GM21515 (cell line): ENCODE measurements around the gene KCNS1.
A peak's percentile ranks its signal among the peaks of the same experiment; 100 is the strongest.
"Not testable (repeated sequence)": the region's sequence is repeated elsewhere in the genome, so short reads cannot be mapped to it uniquely, and the experiment has no call there.

ENCODE experiments used
- ATAC-seq: cut with Tn5 transposase; IDR thresholded peaks from one replicate; pipeline ENCODE4 v1.9.1; 2021; ENCODE audit not compliant: unreplicated experiment

KCNS1 gene

GRCh38 chr20:45080867-45081624, 19.9 kb downstream of the KCNS1 start:
- ATAC-seq, result no peak

DNA sequence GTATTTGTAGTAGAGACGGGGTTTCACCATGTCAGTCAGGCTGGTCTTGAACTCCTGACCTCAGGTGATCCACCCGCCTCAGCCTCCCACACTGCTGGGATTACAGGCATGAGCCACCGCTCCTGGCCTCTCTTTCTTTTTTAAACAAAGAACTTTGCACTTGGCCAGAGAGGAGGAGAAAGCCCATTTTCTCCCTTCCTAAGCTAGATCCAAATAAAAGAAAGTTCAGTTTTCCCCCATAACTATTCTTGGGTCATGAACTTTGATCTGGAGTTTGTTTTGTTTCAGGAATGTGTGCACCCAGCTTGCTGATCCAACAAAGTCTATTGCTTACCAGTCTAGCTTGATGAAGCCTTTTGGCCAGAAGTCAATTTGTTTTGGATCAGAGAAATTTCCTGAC, 23.4 kb downstream of the KCNS1 start:
- ATAC-seq, result no peak

DNA sequence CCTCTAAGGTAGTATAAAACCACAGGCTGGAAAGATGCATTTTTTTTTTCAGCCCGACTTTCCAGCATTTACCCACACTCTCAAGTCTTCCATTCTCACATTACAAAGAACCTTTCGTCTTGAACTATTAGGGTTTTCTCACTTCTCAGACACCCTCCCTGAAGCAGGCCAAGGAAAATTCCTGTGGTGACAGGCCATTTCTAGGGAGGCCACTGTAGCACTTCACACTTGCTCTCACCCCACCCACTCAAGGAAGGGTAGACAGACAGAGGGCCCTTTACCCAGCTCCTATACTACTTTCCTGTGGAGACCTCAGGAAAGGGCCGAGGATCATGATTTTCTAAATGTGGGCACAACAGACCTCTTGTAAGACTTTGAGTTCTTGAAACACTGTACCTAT, 27.7 kb downstream of the KCNS1 start:
- no peak for ATAC-seq

DNA sequence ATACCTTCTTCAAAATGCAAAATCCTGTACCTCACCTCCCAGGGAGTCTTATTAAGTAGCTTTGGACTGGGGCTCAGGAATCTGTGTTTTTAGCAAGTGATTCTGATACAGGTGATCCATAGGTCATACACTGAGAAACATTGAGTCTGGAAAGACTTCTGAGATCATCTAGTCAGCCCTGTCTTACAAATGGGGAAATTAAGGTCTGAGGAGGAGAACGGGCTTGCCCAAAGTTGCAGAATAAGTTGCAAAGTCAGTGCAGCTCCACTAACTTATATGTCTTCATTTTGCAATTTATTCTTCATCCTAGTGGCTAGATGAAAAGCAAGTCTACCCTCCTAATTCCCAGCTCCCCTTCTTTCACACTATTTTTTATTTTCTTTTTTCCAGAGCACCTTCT, 28.9 kb downstream of the KCNS1 start:
- ATAC-seq, result no peak

GRCh38 chr20:45070932-45071632, 29.8 kb downstream of the KCNS1 start:
- no peak for ATAC-seq

- no peak for ATAC-seq
Observed at GRCh38 chr20:45069261-45069660, 31.7 kb downstream of the KCNS1 start.

DNA sequence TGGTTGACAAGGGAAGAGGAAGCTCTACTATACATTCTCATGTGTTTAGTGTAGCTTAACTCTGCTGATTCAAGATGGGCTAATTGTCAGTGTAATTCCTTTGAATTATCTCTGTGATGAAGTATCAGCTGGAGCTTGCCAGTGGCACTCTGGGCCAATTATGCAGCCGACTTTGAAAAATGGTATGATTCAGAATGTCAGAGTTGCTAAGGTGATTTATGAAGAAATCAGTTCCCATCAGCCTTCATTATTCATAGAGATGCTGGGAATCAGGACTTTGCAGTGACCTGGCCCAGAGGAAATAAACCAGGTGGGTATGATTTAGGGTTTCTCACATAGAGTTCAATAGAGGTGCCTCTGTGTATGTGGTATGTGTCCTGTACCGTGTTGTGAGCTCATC, 33.4 kb downstream of the KCNS1 start:
- ATAC-seq, result no peak

- ATAC-seq, result no peak
Observed at GRCh38 chr20:45067087-45067486, 33.8 kb downstream of the KCNS1 start.

- no peak for ATAC-seq
Observed at GRCh38 chr20:45066372-45066771, 34.6 kb downstream of the KCNS1 start.

DNA sequence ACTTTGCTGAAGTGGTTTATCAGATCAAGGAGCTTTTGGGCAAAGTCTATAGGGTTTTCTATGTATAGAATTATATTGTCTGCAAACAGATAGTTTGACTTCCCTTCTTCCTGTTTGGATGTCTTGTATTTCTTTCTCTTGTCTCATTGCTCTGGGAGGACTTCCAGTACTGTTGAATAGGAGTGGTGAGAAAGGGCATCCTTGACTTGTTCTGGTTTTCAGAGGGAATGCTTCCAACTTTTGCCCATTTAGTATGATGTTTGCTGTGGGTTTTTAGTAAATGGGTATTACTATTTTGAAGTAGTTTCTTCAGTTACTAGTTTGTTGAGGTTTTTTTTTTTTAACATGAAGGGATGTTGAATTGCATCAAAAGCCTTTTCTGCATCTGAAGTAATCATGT, 36.1 kb downstream of the KCNS1 start:
- ATAC-seq, result no peak

- ATAC-seq, result not testable (repeated sequence)
Observed at GRCh38 chr20:45063107-45063506, 37.8 kb downstream of the KCNS1 start.

DNA sequence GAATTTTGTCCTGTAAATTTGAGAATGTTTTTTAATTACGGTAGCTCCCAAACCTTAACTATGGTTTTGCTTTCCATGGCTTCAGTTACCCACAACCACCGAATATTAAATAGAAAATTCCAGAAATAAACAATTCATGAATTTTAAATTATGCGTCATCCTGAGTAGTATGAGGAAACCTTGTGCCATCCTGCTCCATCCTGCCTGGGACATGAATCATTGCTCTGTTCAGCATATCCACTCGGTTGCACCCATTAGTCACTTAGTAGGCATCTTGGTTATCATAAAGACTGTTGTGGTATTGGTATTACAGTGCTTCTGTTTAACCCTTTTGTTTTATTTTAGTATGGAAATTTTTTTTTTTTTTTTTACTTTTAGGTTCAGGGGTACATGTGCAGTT, 39.7 kb downstream of the KCNS1 start:
- no peak for ATAC-seq

DNA sequence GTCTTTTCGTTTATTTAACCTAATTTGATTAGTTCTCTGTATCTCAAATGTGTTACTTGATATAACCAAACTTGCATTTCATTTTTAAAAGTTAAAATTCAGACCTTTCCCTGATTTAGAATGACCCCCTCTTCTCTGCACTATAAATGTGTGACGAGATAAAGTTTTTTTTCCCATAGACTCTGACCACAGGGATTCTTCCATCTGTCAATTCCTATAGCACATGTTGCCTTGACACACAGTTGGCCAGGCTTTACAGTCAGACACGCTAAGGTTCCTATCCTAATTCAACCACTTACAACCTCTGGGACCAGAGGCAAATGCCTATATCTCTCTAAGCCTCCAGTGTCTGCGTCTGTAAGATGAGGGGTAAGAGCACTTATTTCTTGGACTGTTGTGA, 40.6 kb downstream of the KCNS1 start:
- no peak for ATAC-seq

DNA sequence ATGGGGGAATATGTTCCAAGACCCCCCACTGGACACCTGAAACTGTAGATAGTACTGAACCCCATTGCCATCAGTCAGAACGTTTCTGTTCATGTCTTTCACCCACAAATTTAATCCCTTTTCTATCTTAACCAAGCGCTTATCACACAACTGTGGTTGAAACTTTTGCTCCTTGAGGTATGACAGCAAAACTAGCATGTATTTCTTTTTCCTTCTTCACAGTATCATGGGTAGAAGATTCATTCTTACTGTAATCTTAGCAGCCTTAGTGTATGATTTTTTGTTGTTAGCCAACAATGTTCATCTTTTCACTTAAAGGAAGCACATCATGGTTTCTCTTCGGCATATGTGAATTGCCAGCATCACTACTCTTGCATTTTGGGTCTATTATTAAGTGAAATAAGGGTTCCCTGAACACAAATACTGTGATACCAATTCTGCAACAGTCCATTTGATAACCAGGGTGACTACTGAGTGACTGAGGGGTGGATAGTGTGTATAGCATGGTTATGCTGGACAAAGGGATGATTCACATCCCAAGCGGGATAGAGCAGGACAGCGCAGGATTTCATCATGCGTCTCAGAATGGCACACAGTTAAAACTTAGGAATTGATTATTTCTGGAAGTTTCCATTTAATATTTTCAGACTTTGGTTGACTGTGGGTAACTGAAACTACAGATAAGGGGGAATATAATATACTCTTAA, 41.8 kb downstream of the KCNS1 start:
- ATAC-seq, result no peak

DNA sequence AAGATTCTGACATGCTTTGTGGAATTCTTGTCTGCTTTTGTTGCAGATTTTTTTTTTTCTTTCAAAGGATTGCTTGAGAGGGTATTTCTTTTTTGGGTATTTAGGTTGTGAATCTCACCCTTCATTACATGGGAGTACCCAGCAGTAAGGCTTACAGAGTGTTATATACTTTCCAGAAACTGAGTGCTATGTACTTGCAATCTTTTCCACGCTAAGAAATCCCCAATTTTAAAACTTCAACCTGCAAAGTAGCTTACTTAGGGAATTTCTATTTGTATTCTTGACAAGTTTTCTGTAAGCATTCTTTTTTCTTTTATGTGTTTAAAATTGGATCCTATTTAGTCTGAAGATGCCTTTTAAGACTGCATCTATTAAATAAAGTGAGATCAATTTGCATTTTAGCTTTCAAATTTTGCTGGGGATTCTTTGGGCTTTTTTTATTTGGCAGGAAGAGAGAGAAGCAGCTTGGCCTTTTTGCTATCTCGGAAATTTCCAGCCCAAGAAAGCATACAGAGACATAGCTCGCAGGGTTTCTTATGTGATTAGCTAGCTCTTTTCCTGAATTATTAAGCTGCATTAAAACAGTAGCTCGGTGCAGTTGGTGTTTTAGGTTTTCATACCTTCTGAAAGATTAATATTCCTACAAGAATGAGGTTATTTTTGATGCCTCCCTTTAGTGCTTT, 42.6 kb downstream of the KCNS1 start:
- ATAC-seq, result no peak

- ATAC-seq, result no peak
Observed at GRCh38 chr20:45056473-45057173, 44.3 kb downstream of the KCNS1 start.

GRCh38 chr20:45055056-45055455, 45.9 kb downstream of the KCNS1 start:
- ATAC-seq, result no peak

DNA sequence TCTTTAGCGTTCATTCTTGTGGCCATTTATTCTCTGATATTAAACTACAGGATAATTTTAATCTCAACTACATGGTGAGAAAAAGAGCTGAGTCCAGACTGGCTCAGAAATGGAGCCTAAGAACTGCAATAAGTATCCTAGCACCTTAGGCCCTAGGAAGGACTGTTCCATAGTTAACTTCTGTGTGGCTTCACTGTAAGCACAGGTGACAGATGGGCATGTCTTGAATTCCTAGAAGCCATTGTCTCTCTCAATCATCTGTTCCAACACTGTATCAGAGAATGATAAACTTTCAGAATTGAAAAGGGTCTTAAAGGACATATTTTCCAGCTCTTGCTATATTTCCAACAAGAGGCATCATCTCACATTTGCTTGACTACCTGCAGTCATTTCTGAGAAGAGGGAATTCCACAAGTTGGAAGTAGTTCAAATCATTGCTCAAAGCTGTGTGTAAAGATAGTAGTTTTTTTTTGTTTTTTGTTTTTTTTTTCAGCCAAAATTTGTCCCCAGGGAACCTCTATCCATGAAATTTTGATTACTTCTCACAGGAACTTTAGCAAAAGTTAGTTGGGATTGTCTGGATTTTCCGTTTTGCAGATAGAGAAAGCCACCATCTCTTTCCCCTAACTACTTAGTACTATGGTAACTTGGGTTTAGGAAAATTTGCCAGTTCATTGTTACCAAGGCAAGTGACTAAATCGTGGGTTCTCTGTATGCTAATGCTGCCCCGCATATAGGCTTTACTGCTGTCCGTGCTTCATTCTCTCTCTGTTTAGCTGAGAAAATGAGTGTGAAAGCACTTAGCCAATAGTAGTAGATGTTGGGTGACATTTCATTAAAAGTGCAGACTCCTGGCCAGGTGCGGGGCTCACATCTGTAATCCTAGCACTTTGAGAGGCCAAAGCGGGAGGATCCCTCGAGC, 47.2 kb downstream of the KCNS1 start:
- ATAC-seq, result peak; percentile 14

- peak; percentile 51 for ATAC-seq
Observed at GRCh38 chr20:45052698-45053429, 48.1 kb downstream of the KCNS1 start.
